IMR-90 (cell line): ENCODE data around the gene PCGF3.

Experiments used
- BHLHE40 ChIP-seq: fragments of 150-350 bp; IDR thresholded peaks from 2 replicates; pipeline ENCODE4 v1.6.1; 2016; ENCODE audit warnings: mild to moderate bottlenecking, low read depth, low read length
- CEBPB ChIP-seq: IDR thresholded peaks from 2 replicates; pipeline ENCODE4 v1.6.1; 2012; ENCODE audit warnings: low read depth, low read length, improper control_type of control experiment
- CHD1 ChIP-seq: IDR thresholded peaks from 2 replicates; pipeline ENCODE4 v1.6.1; 2012; ENCODE audit warnings: low read depth, low read length, improper control_type of control experiment
- FOS ChIP-seq: fragments of 150-350 bp; IDR thresholded peaks from 2 replicates; pipeline ENCODE4 v1.6.1; 2016; ENCODE audit warnings: low read depth, low read length
- MAFK ChIP-seq: IDR thresholded peaks from 2 replicates; pipeline ENCODE4 v1.6.1; 2012; ENCODE audit warnings: low read depth, low read length, improper control_type of control experiment
- MXI1 ChIP-seq: IDR thresholded peaks from 2 replicates; pipeline ENCODE4 v1.6.1; 2012; ENCODE audit warnings: low read depth, mild to moderate bottlenecking, low read length, moderate library complexity, borderline replicate concordance
- POLR2A ChIP-seq: IDR thresholded peaks from 2 replicates; pipeline ENCODE4 v1.6.1; 2012; ENCODE audit warnings: mild to moderate bottlenecking, low read depth, low read length
- RAD21 ChIP-seq: IDR thresholded peaks from 2 replicates; pipeline ENCODE4 v1.6.1; 2012; ENCODE audit warnings: low read length, improper control_type of control experiment
- RCOR1 ChIP-seq: IDR thresholded peaks from 2 replicates; pipeline ENCODE4 v1.6.1; 2012; ENCODE audit warnings: mild to moderate bottlenecking, low read length, improper control_type of control experiment; ENCODE audit not compliant: insufficient replicate concordance
- RFX5 ChIP-seq: IDR thresholded peaks from 2 replicates; pipeline ENCODE4 v1.8.0; 2012; ENCODE audit warnings: low read depth, mild to moderate bottlenecking, low read length, moderate library complexity
- SMC3 ChIP-seq: fragments of 150-350 bp; IDR thresholded peaks from 2 replicates; pipeline ENCODE4 v1.6.1; 2016; ENCODE audit warnings: low read depth, mild to moderate bottlenecking, antibody characterized with exemption, low read length, moderate library complexity
- TF ChIP-seq, protein P1 (sequence below): conservative IDR thresholded peaks from 2 replicates; pipeline ENCODE4 v1.5.1; 2012; ENCODE audit warnings: mild to moderate bottlenecking, low read depth, low read length, improper control_type of control experiment
- TF ChIP-seq, protein P2 (sequence below): fragments of 150-350 bp; IDR thresholded peaks from 2 replicates; pipeline ENCODE4 v1.6.1; 2016; ENCODE audit warnings: low read depth, mild to moderate bottlenecking, low read length, moderate library complexity, borderline replicate concordance

DNA sequence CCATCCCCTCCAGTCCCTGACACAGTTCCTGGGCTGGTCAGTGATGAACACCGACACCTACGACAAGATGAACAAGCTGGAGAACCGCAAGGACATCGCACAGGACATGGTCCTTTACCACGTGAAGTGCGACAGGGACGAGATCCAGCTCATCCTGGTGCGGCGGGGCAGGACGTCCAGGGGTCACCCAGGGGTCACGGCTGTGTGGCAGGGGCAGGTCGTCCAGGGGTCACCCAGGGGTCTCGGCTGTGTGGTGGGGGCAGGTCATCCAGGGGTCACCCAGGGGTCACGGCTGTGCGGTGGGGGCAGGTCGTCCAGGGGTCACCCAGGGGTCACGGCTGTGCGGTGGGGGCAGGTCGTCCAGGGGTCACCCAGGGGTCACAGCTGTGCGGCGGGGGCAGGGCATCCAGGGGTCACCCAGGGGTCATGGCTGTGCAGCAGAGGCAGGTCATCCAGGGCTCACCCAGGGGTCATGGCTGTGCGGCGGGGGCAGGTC lies 48.2 kb upstream of the PCGF3 start:
- no peak for TF ChIP-seq RCOR1
- TF ChIP-seq FOS: no peak
- no peak for TF ChIP-seq POLR2A
- TF ChIP-seq, protein P1, sequence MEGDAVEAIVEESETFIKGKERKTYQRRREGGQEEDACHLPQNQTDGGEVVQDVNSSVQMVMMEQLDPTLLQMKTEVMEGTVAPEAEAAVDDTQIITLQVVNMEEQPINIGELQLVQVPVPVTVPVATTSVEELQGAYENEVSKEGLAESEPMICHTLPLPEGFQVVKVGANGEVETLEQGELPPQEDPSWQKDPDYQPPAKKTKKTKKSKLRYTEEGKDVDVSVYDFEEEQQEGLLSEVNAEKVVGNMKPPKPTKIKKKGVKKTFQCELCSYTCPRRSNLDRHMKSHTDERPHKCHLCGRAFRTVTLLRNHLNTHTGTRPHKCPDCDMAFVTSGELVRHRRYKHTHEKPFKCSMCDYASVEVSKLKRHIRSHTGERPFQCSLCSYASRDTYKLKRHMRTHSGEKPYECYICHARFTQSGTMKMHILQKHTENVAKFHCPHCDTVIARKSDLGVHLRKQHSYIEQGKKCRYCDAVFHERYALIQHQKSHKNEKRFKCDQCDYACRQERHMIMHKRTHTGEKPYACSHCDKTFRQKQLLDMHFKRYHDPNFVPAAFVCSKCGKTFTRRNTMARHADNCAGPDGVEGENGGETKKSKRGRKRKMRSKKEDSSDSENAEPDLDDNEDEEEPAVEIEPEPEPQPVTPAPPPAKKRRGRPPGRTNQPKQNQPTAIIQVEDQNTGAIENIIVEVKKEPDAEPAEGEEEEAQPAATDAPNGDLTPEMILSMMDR: no peak
- no peak for TF ChIP-seq RAD21
- no peak for TF ChIP-seq SMC3
- TF ChIP-seq BHLHE40: no peak
- TF ChIP-seq RFX5: no peak
- no peak for TF ChIP-seq CEBPB
- no peak for TF ChIP-seq MAFK
- TF ChIP-seq MXI1: no peak
- TF ChIP-seq, protein P2, sequence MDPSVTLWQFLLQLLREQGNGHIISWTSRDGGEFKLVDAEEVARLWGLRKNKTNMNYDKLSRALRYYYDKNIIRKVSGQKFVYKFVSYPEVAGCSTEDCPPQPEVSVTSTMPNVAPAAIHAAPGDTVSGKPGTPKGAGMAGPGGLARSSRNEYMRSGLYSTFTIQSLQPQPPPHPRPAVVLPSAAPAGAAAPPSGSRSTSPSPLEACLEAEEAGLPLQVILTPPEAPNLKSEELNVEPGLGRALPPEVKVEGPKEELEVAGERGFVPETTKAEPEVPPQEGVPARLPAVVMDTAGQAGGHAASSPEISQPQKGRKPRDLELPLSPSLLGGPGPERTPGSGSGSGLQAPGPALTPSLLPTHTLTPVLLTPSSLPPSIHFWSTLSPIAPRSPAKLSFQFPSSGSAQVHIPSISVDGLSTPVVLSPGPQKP: no peak
- TF ChIP-seq CHD1: no peak
